HEK293 (cell line): ENCODE results near the gene JMJD7.
A peak's percentile ranks its signal among the peaks of the same experiment; 100 is the strongest.

Experiments used
- CTCF ChIA-PET: fragments of 350-600 bp; formaldehyde crosslinking; extraction: SDS; loops from one replicate; lab custom pipeline; 2021; ENCODE audit warnings: antibody characterized with exemption; lab: Yijun Ruan, JAX
- POLR2A ChIA-PET: fragments of 300-600 bp; formaldehyde crosslinking; extraction: SDS; loops from one replicate; lab custom pipeline; 2020; ENCODE audit warnings: antibody characterized with exemption, inconsistent platforms; lab: Yijun Ruan, JAX
- H3K27ac ChIP-seq: fragments of 200-500 bp; sonication (Bioruptor generic); 2 replicates; pipeline ENCODE4 v1.5.1; 2014; ENCODE audit warnings: low read depth, low read length, control low read depth, inconsistent platforms; ENCODE audit errors: extremely low read depth
- H3K36me3 ChIP-seq, 2 experiments: fragments of 200-500 bp in 1 of 2; sonication (Bioruptor generic) in 1 of 2; 1 replicate in 1 of 2; 2 replicates in 1 of 2; pipeline ENCODE4 v1.5.1; 2014 to 2017; ENCODE audit warnings: inconsistent platforms in 2 of 2, low read length in 2 of 2; ENCODE audit not compliant: control insufficient read depth in 2 of 2, insufficient read depth in 1 of 2
- H3K4me1 ChIP-seq: fragments of 200-500 bp; sonication (Bioruptor generic); 2 replicates; pipeline ENCODE4 v1.5.1; 2014; ENCODE audit warnings: mild to moderate bottlenecking, low read length, inconsistent platforms; ENCODE audit not compliant: control insufficient read depth, insufficient read depth
- H3K4me3 ChIP-seq: 2 replicates; pipeline ENCODE4 v1.5.1; 2011; ENCODE audit warnings: low read depth, mild to moderate bottlenecking, control low read depth, low read length, moderate library complexity
- H3K9me3 ChIP-seq: fragments of 200-500 bp; sonication (Bioruptor generic); 2 replicates; pipeline ENCODE4 v1.5.1; 2014; ENCODE audit warnings: low read depth, low read length, inconsistent platforms; ENCODE audit not compliant: control insufficient read depth, insufficient read depth
- EGR2 ChIP-seq: fragments of 450-650 bp; formaldehyde crosslinking; IDR thresholded peaks from 2 replicates; pipeline ENCODE4 v1.5.1; 2016; ENCODE audit warnings: low read depth, missing biosample characterization, missing genetic modification characterization
- KLF8 ChIP-seq: fragments of 450-650 bp; formaldehyde crosslinking; IDR thresholded peaks from 2 replicates; pipeline ENCODE4 v1.5.1; 2016; ENCODE audit warnings: missing biosample characterization, missing genetic modification characterization
- MEIS1 ChIP-seq: sonication (generic); formaldehyde crosslinking; IDR thresholded peaks from 2 replicates; pipeline ENCODE4 v1.8.1; 2022; ENCODE audit warnings: missing genetic modification reagents, mild to moderate bottlenecking, borderline replicate concordance
- PRDM1 ChIP-seq: fragments of 450-650 bp; formaldehyde crosslinking; IDR thresholded peaks from 2 replicates; pipeline ENCODE4; 2016; ENCODE audit warnings: missing biosample characterization, missing genetic modification characterization
- SCRT1 ChIP-seq: fragments of 450-650 bp; formaldehyde crosslinking; IDR thresholded peaks from 2 replicates; pipeline ENCODE4 v1.5.1; 2016; ENCODE audit warnings: missing biosample characterization, missing genetic modification characterization, borderline replicate concordance
- ZBTB1 ChIP-seq: fragments of 450-650 bp; formaldehyde crosslinking; IDR thresholded peaks from 2 replicates; pipeline ENCODE4 v1.5.1; 2016; ENCODE audit warnings: missing biosample characterization, missing genetic modification characterization
- ZFHX2 ChIP-seq: fragments of 450-650 bp; formaldehyde crosslinking; conservative IDR thresholded peaks from 2 replicates; pipeline ENCODE4 v1.5.1; 2016; ENCODE audit warnings: missing biosample characterization, missing genetic modification characterization
- ZNF10 ChIP-seq: fragments of 450-650 bp; formaldehyde crosslinking; IDR thresholded peaks from 2 replicates; pipeline ENCODE4 v1.5.1; 2017; ENCODE audit warnings: missing biosample characterization, missing genetic modification characterization
- ZNF184 ChIP-seq: fragments of 450-650 bp; IDR thresholded peaks from 2 replicates; pipeline ENCODE4 v1.5.1; 2018; ENCODE audit warnings: missing biosample characterization, mild to moderate bottlenecking, missing genetic modification characterization
- ZNF214 ChIP-seq: fragments of 450-650 bp; formaldehyde crosslinking; IDR thresholded peaks from 2 replicates; pipeline ENCODE4 v1.5.1; 2017; ENCODE audit warnings: missing biosample characterization, mild to moderate bottlenecking, missing genetic modification characterization, borderline replicate concordance
- ZNF223 ChIP-seq: fragments of 450-650 bp; formaldehyde crosslinking; IDR thresholded peaks from 2 replicates; pipeline ENCODE4 v1.5.1; 2016; ENCODE audit warnings: missing biosample characterization, missing genetic modification characterization
- ZNF23 ChIP-seq: fragments of 450-650 bp; formaldehyde crosslinking; IDR thresholded peaks from 2 replicates; pipeline ENCODE4 v1.5.1; 2016; ENCODE audit warnings: missing biosample characterization, missing genetic modification characterization, borderline replicate concordance
- ZNF292 ChIP-seq: fragments of 450-650 bp; formaldehyde crosslinking; IDR thresholded peaks from 2 replicates; pipeline ENCODE4 v1.5.1; 2016; ENCODE audit warnings: low read depth, missing biosample characterization, missing genetic modification characterization, borderline replicate concordance
- ZNF324 ChIP-seq: fragments of 450-650 bp; formaldehyde crosslinking; IDR thresholded peaks from 2 replicates; pipeline ENCODE4 v1.5.1; 2016; ENCODE audit warnings: missing biosample characterization, missing genetic modification characterization
- ZNF391 ChIP-seq: fragments of 450-650 bp; formaldehyde crosslinking; IDR thresholded peaks from 2 replicates; pipeline ENCODE4 v1.5.1; 2016; ENCODE audit warnings: low read depth, missing biosample characterization, missing genetic modification characterization, borderline replicate concordance
- ZNF660 ChIP-seq: fragments of 450-650 bp; IDR thresholded peaks from 2 replicates; pipeline ENCODE4 v1.5.1; 2018; ENCODE audit warnings: missing biosample characterization, mild to moderate bottlenecking, missing genetic modification characterization
- TF ChIP-seq, protein P1 (sequence below): fragments of 450-650 bp; formaldehyde crosslinking; IDR thresholded peaks from 2 replicates; pipeline ENCODE4 v1.5.1; 2017; ENCODE audit warnings: missing biosample characterization, missing genetic modification characterization

The JMJD7 gene

DNA sequence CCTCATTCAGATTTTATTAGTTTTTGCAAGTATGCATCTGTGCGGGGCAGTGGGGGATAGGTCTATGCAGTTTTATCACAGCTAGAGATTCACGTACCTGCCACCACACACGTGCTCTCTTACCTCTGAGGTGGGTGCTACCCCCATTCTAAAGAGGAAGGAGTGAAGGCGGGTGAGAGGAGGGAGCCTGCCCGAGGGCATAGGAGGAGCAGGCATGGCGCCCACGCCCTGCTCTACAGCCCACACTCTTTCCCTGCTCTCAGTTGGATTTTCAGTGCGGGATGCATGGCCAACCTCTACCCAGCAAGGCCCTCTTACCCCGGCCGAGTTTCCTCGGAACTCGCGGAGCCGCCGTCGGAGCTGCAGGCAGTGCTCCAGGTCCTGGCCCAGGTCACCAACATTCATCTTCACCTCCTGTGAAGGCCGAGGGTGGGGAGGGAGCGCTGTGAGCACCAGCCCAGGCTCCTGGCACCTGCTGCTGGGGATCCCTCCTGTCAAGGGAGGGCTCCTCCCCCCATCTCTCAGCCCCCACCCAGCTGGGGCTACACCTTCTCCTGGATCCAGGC is 37.7 kb downstream of the JMJD7 start:
- Histone ChIP-seq H3K36me3 (no peaks in the 10 kb centered on the region), H3K4me1 (peaks cover 2% of the 10 kb centered on the region; the same call in 1 of the 2 replicates), H3K9me3 (no peaks in the 10 kb centered on the region), H3K27ac (no peak overlapping the region), H3K4me3 (no peak overlapping the region)
- ChIA-PET CTCF (interaction anchor here (0.7 kb wide), 1 partner anchor 125 kb away, joined by 5 read pairs; no protein-coding TSS in a partner anchor), POLR2A (no interaction called here)
- no peak for TF ChIP-seq ZBTB1 (tag by site-specific recombination)
- TF ChIP-seq, protein P1, sequence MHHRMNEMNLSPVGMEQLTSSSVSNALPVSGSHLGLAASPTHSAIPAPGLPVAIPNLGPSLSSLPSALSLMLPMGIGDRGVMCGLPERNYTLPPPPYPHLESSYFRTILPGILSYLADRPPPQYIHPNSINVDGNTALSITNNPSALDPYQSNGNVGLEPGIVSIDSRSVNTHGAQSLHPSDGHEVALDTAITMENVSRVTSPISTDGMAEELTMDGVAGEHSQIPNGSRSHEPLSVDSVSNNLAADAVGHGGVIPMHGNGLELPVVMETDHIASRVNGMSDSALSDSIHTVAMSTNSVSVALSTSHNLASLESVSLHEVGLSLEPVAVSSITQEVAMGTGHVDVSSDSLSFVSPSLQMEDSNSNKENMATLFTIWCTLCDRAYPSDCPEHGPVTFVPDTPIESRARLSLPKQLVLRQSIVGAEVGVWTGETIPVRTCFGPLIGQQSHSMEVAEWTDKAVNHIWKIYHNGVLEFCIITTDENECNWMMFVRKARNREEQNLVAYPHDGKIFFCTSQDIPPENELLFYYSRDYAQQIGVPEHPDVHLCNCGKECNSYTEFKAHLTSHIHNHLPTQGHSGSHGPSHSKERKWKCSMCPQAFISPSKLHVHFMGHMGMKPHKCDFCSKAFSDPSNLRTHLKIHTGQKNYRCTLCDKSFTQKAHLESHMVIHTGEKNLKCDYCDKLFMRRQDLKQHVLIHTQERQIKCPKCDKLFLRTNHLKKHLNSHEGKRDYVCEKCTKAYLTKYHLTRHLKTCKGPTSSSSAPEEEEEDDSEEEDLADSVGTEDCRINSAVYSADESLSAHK (tag by site-specific recombination): no peak
- peak; percentile 84 for TF ChIP-seq ZFHX2 (tag by site-specific recombination)
- TF ChIP-seq ZNF292 (tag by site-specific recombination): no peak
- no peak for TF ChIP-seq ZNF23 (tag by site-specific recombination)
- TF ChIP-seq EGR2 (tag by site-specific recombination): peak; percentile 81

DNA sequence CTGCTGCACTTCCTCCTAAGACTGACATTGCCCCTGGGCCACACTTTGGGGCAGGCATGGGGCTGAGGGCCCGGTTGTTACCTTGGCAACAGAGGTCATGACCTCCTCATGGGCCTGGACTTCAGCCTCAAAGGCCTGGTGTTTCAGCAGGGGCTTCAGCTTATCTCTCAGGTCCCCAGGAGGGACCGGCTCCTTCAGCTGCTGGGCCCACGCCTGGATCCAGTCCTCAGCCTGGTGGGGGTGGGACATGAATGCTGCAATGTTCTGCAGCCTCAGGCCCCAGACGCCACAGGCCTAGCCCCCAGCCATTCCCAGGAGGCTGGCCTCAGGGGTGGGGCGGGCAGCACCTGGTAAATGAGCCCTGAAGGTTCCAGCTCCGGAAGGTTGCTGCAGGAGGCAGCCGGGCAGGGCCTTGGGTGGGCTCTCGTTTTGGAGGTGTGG is 38.4 kb downstream of the JMJD7 start:
- peaks cover 2% of the 10 kb centered on the region; the same call in 1 of the 2 replicates for H3K4me1 ChIP-seq
- POLR2A ChIA-PET: no interaction called here
- CTCF ChIA-PET: interaction anchor here (0.6 to 0.7 kb wide), 2 partner anchors 124 to 1349 kb away, joined by 3 to 5 read pairs; no protein-coding TSS in a partner anchor

DNA sequence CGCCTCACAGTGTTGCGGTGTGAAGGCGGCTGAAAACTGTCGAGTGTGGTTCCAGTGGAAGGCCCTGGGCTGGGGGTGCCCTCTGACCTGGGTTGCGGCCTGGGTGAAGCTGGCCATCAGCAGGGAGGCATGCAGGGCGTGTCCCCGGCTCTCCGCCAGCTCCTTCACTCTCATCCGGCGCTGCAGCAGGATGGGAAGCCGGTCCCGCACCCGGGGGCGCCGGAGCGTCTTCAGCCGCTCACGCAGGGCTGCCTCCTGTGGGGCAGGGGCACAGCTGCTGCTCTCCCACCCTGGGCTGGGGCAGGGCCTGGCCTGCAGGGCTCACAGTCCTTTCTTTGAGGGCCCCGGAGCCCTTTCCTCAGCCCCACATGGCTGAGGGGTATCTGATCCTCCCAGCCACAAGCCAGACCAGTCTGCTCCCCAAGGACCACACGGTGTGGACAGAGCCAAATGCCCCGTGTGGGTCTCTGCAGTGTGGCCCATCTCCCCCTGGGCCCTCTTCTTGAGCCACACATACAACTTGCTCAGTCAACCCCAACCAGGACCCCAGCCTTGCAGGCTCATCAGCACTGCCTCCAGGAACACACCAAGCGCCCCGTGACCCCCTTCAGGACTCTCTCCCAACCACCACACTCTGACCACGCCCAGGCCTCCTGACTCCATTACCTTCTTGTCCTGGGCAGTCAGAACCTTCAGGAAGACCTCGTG is 39.1 kb downstream of the JMJD7 start:
- peaks cover 2% of the 10 kb centered on the region; the same call in 1 of the 2 replicates for H3K4me1 ChIP-seq
- H3K36me3 ChIP-seq: no peaks in the 10 kb centered on the region
- no peaks in the 10 kb centered on the region for H3K9me3 ChIP-seq
- no peak overlapping the region for H3K4me3 ChIP-seq
- CTCF ChIA-PET: no interaction called here
- H3K27ac ChIP-seq: no peak overlapping the region
- POLR2A ChIA-PET: no interaction called here
- TF ChIP-seq ZNF223 (no peak), SCRT1 (tag by site-specific recombination) (no peak), PRDM1 (tag by site-specific recombination) (no peak), KLF8 (no peak), ZNF184 (tag by site-specific recombination) (no peak), ZNF660 (tag by site-specific recombination) (no peak), ZNF391 (tag by site-specific recombination) (no peak), ZNF324 (tag by site-specific recombination) (no peak), ZNF10 (tag by site-specific recombination) (no peak), MEIS1 (no peak)

More for the DNA sequence above, 38.4 kb downstream of the JMJD7 start:
- no peaks in the 10 kb centered on the region for H3K36me3 ChIP-seq
- TF ChIP-seq ZNF214 (tag by site-specific recombination): no peak
- TF ChIP-seq, all 188 proteins: peak for 0
- no peak overlapping the region for H3K4me3 ChIP-seq
- H3K27ac ChIP-seq: no peak overlapping the region
- no peaks in the 10 kb centered on the region for H3K9me3 ChIP-seq
